ENCODE measurements around the gene TACC2. TPM values are rescaled to one million over a fixed set of nuclear protein-coding genes. Genes with fewer than 3 reads are reported as not detected.

TACC2 gene
- total RNA-seq, 2 donors from 2014 or later, result 0.19 TPM; not detected in 1

- no peaks in the 10 kb centered on the region for H3K36me3 Mint-ChIP-seq (ENCODE audit: insufficient read depth in 2 of 2)
- no peaks in the 10 kb centered on the region for H3K9me3 Mint-ChIP-seq
- ATAC-seq (replicated peaks in 1 of 2) (no peak), DNase-seq (no peak)
- H3K4me3 Mint-ChIP-seq, result no peak overlapping the region
- H3K4me1 Mint-ChIP-seq (ENCODE audit: low read depth), result no peaks in the 10 kb centered on the region
- no peak overlapping the region for H3K27ac Mint-ChIP-seq
- peaks cover 19% of the 10 kb centered on the region for H3K27me3 Mint-ChIP-seq (ENCODE audit: low read depth)
These were observed 221.7 kb downstream of the TACC2 start for GRCh38 chr10:122210481-122211265.

DNA sequence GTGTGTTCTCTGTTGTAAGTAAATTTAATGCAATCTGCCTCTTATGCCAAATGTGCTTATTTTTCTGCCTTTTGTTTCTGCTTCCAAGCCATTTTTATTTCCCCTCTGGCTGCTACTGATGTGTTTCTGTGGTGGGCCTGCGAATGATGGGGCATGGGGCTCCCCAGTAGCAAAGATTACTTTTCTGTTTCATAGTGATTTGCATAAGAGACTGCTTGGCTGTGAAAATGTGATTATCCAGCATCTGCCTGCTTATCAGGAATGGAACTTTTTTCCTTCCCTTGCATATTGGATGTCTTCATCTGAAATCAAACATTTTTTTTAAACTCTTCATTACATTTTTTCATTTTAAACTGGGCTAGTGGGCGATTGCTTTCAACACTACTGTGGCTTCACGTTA lies 224.4 kb downstream of the TACC2 start:
- Mint-ChIP-seq H3K4me3 (no peak overlapping the region), H3K27me3 (ENCODE audit: low read depth) (peaks cover 13% of the 10 kb centered on the region), H3K27ac (no peak overlapping the region), H3K9me3 (no peaks in the 10 kb centered on the region), H3K4me1 (ENCODE audit: low read depth) (no peaks in the 10 kb centered on the region), H3K36me3 (ENCODE audit: insufficient read depth in 2 of 2) (no peaks in the 10 kb centered on the region)
- no peak for ATAC-seq (replicated peaks in 1 of 2)
- DNase-seq, result no peak

GRCh38 chr10:122213766-122214165 lies 224.8 kb downstream of the TACC2 start:
- Mint-ChIP-seq H3K36me3 (ENCODE audit: insufficient read depth in 2 of 2) (no peaks in the 10 kb centered on the region), H3K9me3 (no peaks in the 10 kb centered on the region), H3K4me3 (no peak overlapping the region), H3K27me3 (ENCODE audit: low read depth) (peaks cover 13% of the 10 kb centered on the region), H3K4me1 (ENCODE audit: low read depth) (no peaks in the 10 kb centered on the region), H3K27ac (no peak overlapping the region)
- no peak for ATAC-seq (replicated peaks in 1 of 2)
- no peak for DNase-seq

DNA sequence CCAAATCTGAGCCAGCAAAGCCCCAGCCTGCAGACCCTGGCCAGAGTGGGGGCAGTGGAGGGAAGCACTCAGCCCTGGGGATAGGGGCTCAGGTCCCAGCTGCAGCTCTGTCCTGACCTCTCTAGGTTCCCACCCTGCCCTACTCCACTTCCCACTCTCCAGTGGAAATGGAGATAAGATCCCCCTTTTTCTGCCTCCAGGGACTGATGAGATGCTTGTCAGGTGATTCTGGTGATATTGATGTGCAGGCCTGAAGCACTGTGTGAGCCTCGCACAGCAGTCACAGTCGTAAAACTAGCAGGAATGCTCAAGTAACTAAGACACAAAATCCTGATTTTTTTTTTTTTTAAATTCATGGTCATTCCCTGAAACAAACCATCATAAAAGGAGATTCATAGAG lies 227.1 kb downstream of the TACC2 start:
- ATAC-seq (replicated peaks in 1 of 2), result no peak
- no peaks in the 10 kb centered on the region for H3K4me1 Mint-ChIP-seq (ENCODE audit: low read depth)
- H3K9me3 Mint-ChIP-seq, result no peaks in the 10 kb centered on the region
- H3K4me3 Mint-ChIP-seq, result no peak overlapping the region
- peaks cover 13% of the 10 kb centered on the region for H3K27me3 Mint-ChIP-seq (ENCODE audit: low read depth)
- DNase-seq, result no peak
- no peak overlapping the region for H3K27ac Mint-ChIP-seq
- no peaks in the 10 kb centered on the region for H3K36me3 Mint-ChIP-seq (ENCODE audit: insufficient read depth in 2 of 2)

- DNase-seq (no peak), ATAC-seq (replicated peaks in 1 of 2) (no peak)
- no peaks in the 10 kb centered on the region for H3K4me1 Mint-ChIP-seq (ENCODE audit: low read depth)
- no peak overlapping the region for H3K4me3 Mint-ChIP-seq
- no peaks in the 10 kb centered on the region for H3K36me3 Mint-ChIP-seq (ENCODE audit: insufficient read depth in 2 of 2)
- peaks cover 6% of the 10 kb centered on the region for H3K27me3 Mint-ChIP-seq (ENCODE audit: low read depth)
- no peak overlapping the region for H3K27ac Mint-ChIP-seq
- H3K9me3 Mint-ChIP-seq, result no peaks in the 10 kb centered on the region
These were observed 230.4 kb downstream of the TACC2 start for GRCh38 chr10:122219340-122219739.

DNA sequence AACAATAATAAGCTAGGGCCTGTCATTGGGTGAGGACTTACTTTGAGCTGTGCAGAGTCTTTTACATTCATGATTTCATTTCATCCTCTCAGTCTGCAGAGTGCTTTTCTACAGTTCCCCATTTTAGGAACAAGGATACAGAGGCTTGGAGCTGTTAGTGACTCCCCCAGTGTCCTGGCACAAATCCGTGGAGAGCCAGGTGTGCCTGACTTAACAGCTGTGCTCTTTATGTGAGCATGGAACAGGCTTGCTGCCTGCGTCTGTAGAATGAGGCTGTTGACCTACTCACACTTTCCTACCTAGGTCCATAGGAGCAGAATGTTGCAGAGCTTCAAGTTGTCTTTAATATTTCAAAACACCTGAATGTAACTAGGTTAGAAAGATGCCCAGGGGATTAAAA lies 231.8 kb downstream of the TACC2 start:
- Mint-ChIP-seq H3K27ac (no peak overlapping the region), H3K4me1 (ENCODE audit: low read depth) (no peaks in the 10 kb centered on the region), H3K27me3 (ENCODE audit: low read depth) (peaks cover 13% of the 10 kb centered on the region), H3K9me3 (no peaks in the 10 kb centered on the region), H3K4me3 (no peak overlapping the region), H3K36me3 (ENCODE audit: insufficient read depth in 2 of 2) (no peaks in the 10 kb centered on the region)
- ATAC-seq (replicated peaks in 1 of 2) (no peak), DNase-seq (no peak)

DNA sequence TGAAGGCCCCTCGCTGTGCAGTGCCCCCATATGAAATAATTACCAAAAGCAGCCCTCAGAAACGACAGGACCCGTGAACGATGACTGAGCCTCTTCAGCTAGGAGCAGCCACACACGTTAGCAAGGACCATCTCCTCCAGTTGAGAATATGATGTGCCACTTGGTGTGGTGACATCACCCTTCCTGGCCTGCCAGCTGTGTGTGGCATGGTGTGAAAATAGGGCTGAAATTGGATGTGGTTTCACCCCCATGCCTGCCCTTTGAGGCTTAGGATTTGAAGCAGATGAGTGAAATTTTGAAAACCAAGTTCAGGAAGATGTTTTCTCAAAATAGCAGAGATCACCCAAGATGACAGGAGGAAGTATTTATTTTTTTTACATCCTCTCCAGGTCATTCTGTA lies 233.0 kb downstream of the TACC2 start:
- ATAC-seq (replicated peaks in 1 of 2), result no peak
- no peak for DNase-seq
- Mint-ChIP-seq H3K27ac (no peak overlapping the region), H3K9me3 (no peaks in the 10 kb centered on the region), H3K27me3 (ENCODE audit: low read depth) (peaks cover 20% of the 10 kb centered on the region), H3K36me3 (ENCODE audit: insufficient read depth in 2 of 2) (no peaks in the 10 kb centered on the region), H3K4me3 (no peak overlapping the region), H3K4me1 (ENCODE audit: low read depth) (no peaks in the 10 kb centered on the region)

GRCh38 chr10:122222638-122223037 lies 233.7 kb downstream of the TACC2 start:
- Mint-ChIP-seq H3K4me3 (no peak overlapping the region), H3K27ac (no peak overlapping the region), H3K9me3 (no peaks in the 10 kb centered on the region), H3K36me3 (ENCODE audit: insufficient read depth in 2 of 2) (no peaks in the 10 kb centered on the region), H3K27me3 (ENCODE audit: low read depth) (peaks cover 20% of the 10 kb centered on the region), H3K4me1 (ENCODE audit: low read depth) (no peaks in the 10 kb centered on the region)
- ATAC-seq (replicated peaks in 1 of 2) (no peak), DNase-seq (no peak)

- ATAC-seq (replicated peaks in 1 of 2), result no peak
- Mint-ChIP-seq H3K27me3 (ENCODE audit: low read depth) (peaks cover 20% of the 10 kb centered on the region), H3K9me3 (no peaks in the 10 kb centered on the region), H3K4me1 (ENCODE audit: low read depth) (no peaks in the 10 kb centered on the region), H3K36me3 (ENCODE audit: insufficient read depth in 2 of 2) (no peaks in the 10 kb centered on the region), H3K27ac (no peak overlapping the region), H3K4me3 (no peak overlapping the region)
- DNase-seq, result no peak
These were observed 235.2 kb downstream of the TACC2 start for GRCh38 chr10:122224159-122224558.

DNA sequence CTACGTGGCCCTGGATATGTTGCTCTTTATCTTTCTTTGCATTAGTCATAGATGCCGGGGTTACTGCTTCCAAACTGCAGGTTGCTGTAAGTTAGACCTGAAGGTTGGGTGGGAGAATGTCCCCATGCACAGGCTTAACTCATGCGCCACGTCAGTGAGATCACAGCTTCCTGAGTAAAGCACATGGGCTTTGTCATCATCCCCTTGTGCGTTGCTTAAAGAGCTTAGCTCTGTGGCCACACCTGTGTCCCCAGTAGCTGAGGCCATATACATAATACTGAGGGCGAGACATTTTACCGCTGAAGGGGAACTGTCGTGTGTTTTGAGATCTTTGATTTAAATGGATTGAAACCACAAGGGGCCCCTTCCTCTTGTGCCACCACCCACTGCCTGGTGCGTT lies 236.4 kb downstream of the TACC2 start:
- Mint-ChIP-seq H3K36me3 (ENCODE audit: insufficient read depth in 2 of 2) (no peaks in the 10 kb centered on the region), H3K27ac (no peak overlapping the region), H3K9me3 (no peaks in the 10 kb centered on the region), H3K4me1 (ENCODE audit: low read depth) (no peaks in the 10 kb centered on the region), H3K4me3 (no peak overlapping the region), H3K27me3 (ENCODE audit: low read depth) (peaks cover 20% of the 10 kb centered on the region)
- ATAC-seq (replicated peaks in 1 of 2) (no peak), DNase-seq (no peak)

GRCh38 chr10:122227754-122228153 lies 238.8 kb downstream of the TACC2 start:
- DNase-seq (no peak), ATAC-seq (replicated peaks in 1 of 2) (no peak)
- H3K27me3 Mint-ChIP-seq (ENCODE audit: low read depth), result peaks cover 14% of the 10 kb centered on the region
- no peak overlapping the region for H3K4me3 Mint-ChIP-seq
- no peaks in the 10 kb centered on the region for H3K36me3 Mint-ChIP-seq (ENCODE audit: insufficient read depth in 2 of 2)
- H3K4me1 Mint-ChIP-seq (ENCODE audit: low read depth), result no peaks in the 10 kb centered on the region
- H3K9me3 Mint-ChIP-seq, result no peaks in the 10 kb centered on the region
- no peak overlapping the region for H3K27ac Mint-ChIP-seq

DNA sequence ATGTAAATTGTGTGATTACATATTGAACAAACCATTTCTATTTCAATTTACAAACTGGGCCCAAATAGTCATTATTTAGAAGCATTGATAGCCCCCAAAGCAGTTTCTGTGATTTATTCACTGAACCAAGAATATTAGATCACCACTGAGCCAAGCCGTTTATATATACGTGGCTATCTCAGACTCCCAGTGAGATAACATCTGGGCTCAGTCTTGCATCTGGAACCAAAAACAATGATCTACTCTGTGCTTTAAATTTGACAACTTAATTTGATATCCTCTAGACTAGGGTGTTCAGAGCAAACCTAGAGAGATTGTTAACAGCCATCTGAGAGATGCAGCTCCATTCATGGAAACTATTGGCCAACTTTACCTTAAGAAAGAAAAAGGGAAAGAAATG lies 240.7 kb downstream of the TACC2 start:
- Mint-ChIP-seq H3K4me1 (ENCODE audit: low read depth) (no peaks in the 10 kb centered on the region), H3K27ac (no peak overlapping the region), H3K27me3 (ENCODE audit: low read depth) (peaks cover 14% of the 10 kb centered on the region), H3K36me3 (ENCODE audit: insufficient read depth in 2 of 2) (no peaks in the 10 kb centered on the region), H3K4me3 (no peak overlapping the region), H3K9me3 (no peaks in the 10 kb centered on the region)
- no peak for DNase-seq
- ATAC-seq (replicated peaks in 1 of 2), result no peak

- H3K27me3 Mint-ChIP-seq (ENCODE audit: low read depth), result peaks cover 11% of the 10 kb centered on the region
- no peaks in the 10 kb centered on the region for H3K9me3 Mint-ChIP-seq
- no peaks in the 10 kb centered on the region for H3K4me1 Mint-ChIP-seq (ENCODE audit: low read depth)
- no peaks in the 10 kb centered on the region for H3K36me3 Mint-ChIP-seq (ENCODE audit: insufficient read depth in 2 of 2)
- H3K4me3 Mint-ChIP-seq, result no peak overlapping the region
- no peak overlapping the region for H3K27ac Mint-ChIP-seq
- ATAC-seq (replicated peaks in 1 of 2) (no peak), DNase-seq (no peak)
These were observed 241.3 kb downstream of the TACC2 start for GRCh38 chr10:122230222-122230621.

- no peak for ATAC-seq (replicated peaks in 1 of 2)
- Mint-ChIP-seq H3K4me3 (no peak overlapping the region), H3K4me1 (ENCODE audit: low read depth) (no peaks in the 10 kb centered on the region), H3K9me3 (no peaks in the 10 kb centered on the region), H3K36me3 (ENCODE audit: insufficient read depth in 2 of 2) (no peaks in the 10 kb centered on the region), H3K27me3 (ENCODE audit: low read depth) (no peaks in the 10 kb centered on the region), H3K27ac (no peak overlapping the region)
- DNase-seq, result no peak
These were observed 243.8 kb downstream of the TACC2 start for GRCh38 chr10:122232769-122233168.
